Psoas muscle (tissue), 8 donors: Measurements from ENCODE around the gene EPPIN. TPM values are rescaled to one million over a fixed set of nuclear protein-coding genes. Genes with fewer than 3 reads are reported as not detected.
"Not testable (repeated sequence)": the region's sequence is repeated elsewhere in the genome, so short reads cannot be mapped to it uniquely, and the experiment has no call there.

Source experiments
- ATAC-seq, 4 donors: fragments of 200-7000 bp; cut with Tn5 transposase; one replicate each; pipeline ENCODE4 v1.9.1; 2020; ENCODE audit warnings: moderate library complexity in 3 of 4, mild to moderate bottlenecking in 2 of 4
- DNase-seq, 2 donors: peaks; one replicate each; pipeline ENCODE4 v3.0.0-alpha.2; 2020
- H3K27ac ChIP-seq: fragments of 200-600 bp; one replicate; pipeline ENCODE4 v1.8.0; 2022
- H3K27me3 ChIP-seq, 3 donors: fragments of 200-600 bp in 1 of 3; one replicate each; pipeline versions ENCODE4 v1.6.1 to v1.8.0; 2013 to 2022; ENCODE audit warnings: low read length in 2 of 3, mild to moderate bottlenecking in 2 of 3, moderate library complexity in 1 of 3; ENCODE audit not compliant: insufficient read depth in 3 of 3
- H3K36me3 ChIP-seq, 2 donors: fragments of 200-600 bp in 1 of 2; one replicate each; pipeline versions ENCODE4 v1.6.1 to v1.8.0; 2013 to 2022; ENCODE audit warnings: low read depth in 1 of 2, mild to moderate bottlenecking in 1 of 2, moderate library complexity in 1 of 2; ENCODE audit not compliant: insufficient read depth in 1 of 2
- H3K4me1 ChIP-seq: fragments of 200-600 bp; one replicate; pipeline ENCODE4 v1.8.0; 2022
- H3K4me3 ChIP-seq: fragments of 200-600 bp; one replicate; pipeline ENCODE4 v1.8.0; 2022; ENCODE audit warnings: mild to moderate bottlenecking
- H3K9me3 ChIP-seq: fragments of 200-600 bp; one replicate; pipeline ENCODE4 v1.8.0; 2022
- WGBS, 3 donors: extraction: QIAGEN DNeasy Blood & Tissue Kit; methylation state at CpG; one replicate each; pipeline versions ENCODE4 v1.1.6 to v1.1.7; 2013; 5-methylcytosine and 5-hydroxymethylcytosine counted together
- intact Hi-C, 2 donors: fragments of 100-400 bp; cut with DNase I; formaldehyde crosslinking; loops; one replicate each; pipeline versions ENCODE4 v1.11.0 to v1.14.2; 2022
- polyA plus RNA-seq, 3 donors: library from polyadenylated mRNA; stranded (reverse); fragments of 200-250 nt; gene quantifications; one replicate each; pipeline ENCODE4 v1.2.3, GENCODE V29; 2013
- total RNA-seq, 4 donors: library from RNA; stranded (reverse); fragmentation: NEBNext Ultra II Directional in 2 of 4; extraction: Animal tissue kit (Norgen Biotek cat#: 25700) in 2 of 4; gene quantifications; one replicate each; pipeline versions ENCODE4 v1.2.1 to v1.2.4, GENCODE V29; 2021 to 2023
- TF ChIP-seq, protein P1 (sequence below): fragments of 200-600 bp; IDR thresholded peaks from one replicate; pipeline ENCODE4 v1.8.0; 2022; ENCODE audit warnings: antibody characterized with exemption
- donor health status: healthy with polysubstance abuse.
- donor health status: DM: no; HTN: no; CAD: no; lungs with moderate emphysema.
- donor health status: Bipolar disorder and iron deficiency.
- donor health status: healthy.
- donor health status: DM: yes; HTN: yes; CAD: no.
- donor health status: DM: no; HTN: no; CAD: no.
- donor health status: DM: no; HTN: no; CAD: no.
- donor health status: DM: yes; HTN: yes; CAD: no.

Gene EPPIN
- total and polyA plus RNA-seq, 7 donors: not detected

DNA sequence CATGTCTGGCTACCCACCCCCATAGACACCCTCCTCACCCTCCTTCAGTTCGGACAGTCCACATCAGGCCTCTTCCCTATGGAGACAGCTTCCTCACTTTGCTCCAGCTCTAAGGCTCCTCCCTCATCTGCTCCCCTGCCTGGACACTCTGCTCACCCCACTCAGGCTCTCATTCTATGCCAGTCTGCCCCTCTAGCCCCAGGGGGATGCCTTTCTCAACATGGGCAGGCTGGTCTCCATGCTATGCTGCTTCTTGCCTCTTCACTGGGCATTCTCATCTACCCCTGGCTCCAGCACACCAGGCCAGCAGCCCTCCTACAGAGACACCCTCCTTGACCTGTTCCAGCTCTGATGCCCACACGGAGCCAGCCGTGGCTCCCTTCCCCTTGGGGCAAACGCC, 32.0 kb upstream of the EPPIN start, which contains the start of gene WFDC8:
Gene WFDC8, minus strand, starts transcription at position 101 of the 400 bp plus-strand sequence. Its CDS starts 37 bp downstream, at position 64.
- TF ChIP-seq, protein P1, sequence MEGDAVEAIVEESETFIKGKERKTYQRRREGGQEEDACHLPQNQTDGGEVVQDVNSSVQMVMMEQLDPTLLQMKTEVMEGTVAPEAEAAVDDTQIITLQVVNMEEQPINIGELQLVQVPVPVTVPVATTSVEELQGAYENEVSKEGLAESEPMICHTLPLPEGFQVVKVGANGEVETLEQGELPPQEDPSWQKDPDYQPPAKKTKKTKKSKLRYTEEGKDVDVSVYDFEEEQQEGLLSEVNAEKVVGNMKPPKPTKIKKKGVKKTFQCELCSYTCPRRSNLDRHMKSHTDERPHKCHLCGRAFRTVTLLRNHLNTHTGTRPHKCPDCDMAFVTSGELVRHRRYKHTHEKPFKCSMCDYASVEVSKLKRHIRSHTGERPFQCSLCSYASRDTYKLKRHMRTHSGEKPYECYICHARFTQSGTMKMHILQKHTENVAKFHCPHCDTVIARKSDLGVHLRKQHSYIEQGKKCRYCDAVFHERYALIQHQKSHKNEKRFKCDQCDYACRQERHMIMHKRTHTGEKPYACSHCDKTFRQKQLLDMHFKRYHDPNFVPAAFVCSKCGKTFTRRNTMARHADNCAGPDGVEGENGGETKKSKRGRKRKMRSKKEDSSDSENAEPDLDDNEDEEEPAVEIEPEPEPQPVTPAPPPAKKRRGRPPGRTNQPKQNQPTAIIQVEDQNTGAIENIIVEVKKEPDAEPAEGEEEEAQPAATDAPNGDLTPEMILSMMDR: no peak
- WGBS, 3 donors: 55 to 62% (median 62%) methylated on average over 4 of the region's 4 CpGs
- Histone ChIP-seq H3K4me3 (no peak within 1 kb of the TSS), H3K36me3 (no peaks in the 10 kb centered on the region), H3K27me3 (no peaks in the 10 kb centered on the region), H3K4me1 (no peaks in the 10 kb centered on the region), H3K27ac (no peak within 1 kb of the TSS), H3K9me3 (no peaks in the 10 kb centered on the region)
- no peak for DNase-seq
- no peak for ATAC-seq
- intact Hi-C loops: no loop called here

GRCh38 chr20:45578231-45578630, 31.0 kb upstream of the EPPIN start:
- WGBS, 3 donors: 86 to 88% (median 87%) methylated on average over 1 of the region's 1 CpG
- ATAC-seq: no peak

GRCh38 chr20:45576995-45577394, 29.8 kb upstream of the EPPIN start:
- no peak overlapping the region for H3K27ac ChIP-seq
- no peak overlapping the region for H3K4me3 ChIP-seq
- H3K36me3 ChIP-seq: no peaks in the 10 kb centered on the region
- H3K27me3 ChIP-seq: no peaks in the 10 kb centered on the region
- TF ChIP-seq, protein P1: no peak
- 26 to 40% (median 32%) methylated on average over 2 of the region's 2 CpGs for WGBS, 3 donors
- H3K4me1 ChIP-seq: no peaks in the 10 kb centered on the region
- intact Hi-C loops: no loop called here
- H3K9me3 ChIP-seq: no peaks in the 10 kb centered on the region
- ATAC-seq (no peak), DNase-seq (no peak)

More at GRCh38 chr20:45578231-45578630, 31.0 kb upstream of the EPPIN start:
- Histone ChIP-seq H3K27ac (no peak overlapping the region), H3K36me3 (no peaks in the 10 kb centered on the region), H3K4me3 (no peak overlapping the region), H3K9me3 (no peaks in the 10 kb centered on the region), H3K27me3 (no peaks in the 10 kb centered on the region), H3K4me1 (no peaks in the 10 kb centered on the region)
- DNase-seq: no peak
- intact Hi-C loops: no loop called here
- TF ChIP-seq, protein P1: no peak

DNA sequence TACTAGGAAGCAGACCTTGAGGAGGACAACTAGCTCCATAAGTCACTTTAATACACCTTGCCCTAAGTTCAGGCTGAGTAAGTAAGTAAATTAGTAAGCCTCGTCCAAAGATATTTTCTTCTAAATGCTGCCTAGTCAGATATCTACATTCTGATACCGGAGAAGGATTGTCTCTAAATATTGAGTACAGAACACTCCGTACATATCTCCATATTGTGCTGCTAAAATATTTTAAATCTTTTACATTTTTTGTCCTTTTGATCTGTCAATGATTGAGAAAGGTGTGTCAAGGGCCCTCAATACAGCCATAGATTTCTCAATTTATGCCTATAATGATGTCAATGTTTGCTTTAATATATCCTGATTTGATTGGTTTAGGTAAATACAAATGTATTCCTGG, 28.7 kb upstream of the EPPIN start:
- no peak overlapping the region for H3K4me3 ChIP-seq
- DNase-seq (no peak), ATAC-seq (no peak)
- TF ChIP-seq, protein P1: no peak
- no peak overlapping the region for H3K27ac ChIP-seq
- 87 to 90% (median 89%) methylated on average over 3 of the region's 3 CpGs for WGBS, 3 donors
- no peaks in the 10 kb centered on the region for H3K27me3 ChIP-seq
- H3K4me1 ChIP-seq: no peaks in the 10 kb centered on the region
- no peaks in the 10 kb centered on the region for H3K9me3 ChIP-seq
- no peaks in the 10 kb centered on the region for H3K36me3 ChIP-seq
- intact Hi-C loops: no loop called here

DNA sequence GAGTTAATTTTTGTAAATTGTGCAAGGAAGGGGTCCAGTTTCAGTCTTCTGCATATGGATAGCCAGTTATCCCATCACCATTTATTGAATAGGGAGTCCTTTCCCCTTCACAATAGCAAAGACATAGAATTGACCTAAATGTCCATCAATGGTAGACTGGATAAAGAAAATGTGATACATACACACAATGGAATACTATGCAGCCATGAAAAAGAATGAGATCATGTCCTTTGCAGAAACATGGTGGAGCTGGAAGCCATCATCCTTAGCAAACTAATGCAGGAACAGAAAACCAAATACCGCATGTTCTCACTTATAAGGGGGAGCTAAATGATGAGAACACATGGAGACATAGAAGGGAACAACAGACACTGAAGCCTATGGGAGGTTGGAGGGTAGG, 22.4 kb upstream of the EPPIN start:
- intact Hi-C loops, H3K4me3 ChIP-seq, H3K27ac ChIP-seq, ATAC-seq, H3K27me3 ChIP-seq, H3K4me1 ChIP-seq, H3K9me3 ChIP-seq, H3K36me3 ChIP-seq, DNase-seq: not testable (repeated sequence)
- 82 to 94% (median 83%) methylated on average over 1 of the region's 1 CpG for WGBS, 3 donors
